A549 (cell line): ENCODE results near the gene C17orf113.

Experiments used
- BHLHE40 ChIP-seq: IDR thresholded peaks from 2 replicates; pipeline ENCODE4 v1.6.1; 2012; ENCODE audit warnings: low read depth, low read length, inconsistent platforms
- CTCF ChIP-seq: fragments of >200 bp; sonication (Bioruptor Twin); formaldehyde crosslinking; IDR thresholded peaks from 3 replicates; pipeline ENCODE4 v1.5.1; 2016
- MAFK ChIP-seq: fragments of 450-650 bp; IDR thresholded peaks from 2 replicates; pipeline ENCODE4 v1.6.1; 2014; ENCODE audit not compliant: partially characterized antibody
- MYC ChIP-seq: IDR thresholded peaks from 2 replicates; pipeline ENCODE4 v1.6.1; 2012; ENCODE audit warnings: mild to moderate bottlenecking, inconsistent platforms, low read length, improper control_type of control experiment, borderline replicate concordance
- POLR2A ChIP-seq: IDR thresholded peaks from 2 replicates; pipeline ENCODE4 v1.6.1; 2012; ENCODE audit warnings: mild to moderate bottlenecking, low read length
- REST ChIP-seq: fragments of 200-600 bp; sonication (generic); IDR thresholded peaks from 2 replicates; pipeline ENCODE4 v1.6.1; 2016; ENCODE audit warnings: antibody characterized with exemption, mild to moderate bottlenecking, moderate library complexity

GRCh38 chr17:42027590-42027889, 22.9 kb downstream of the C17orf113 start:
- TF ChIP-seq MYC: no peak
- no peak for TF ChIP-seq CTCF
- no peak for TF ChIP-seq POLR2A
- TF ChIP-seq REST: no peak
- no peak for TF ChIP-seq BHLHE40
- no peak for TF ChIP-seq MAFK
